Tibial artery (tissue), 4 donors: ENCODE data around the gene GHR.

Experiments
- DNase-seq, 2 donors: peaks; one replicate each; pipeline ENCODE4 v3.0.0-alpha.2; 2019
- H3K27ac ChIP-seq, 2 donors: fragments of 200-600 bp; sonication (generic) in 1 of 2; 1 replicate in 1 of 2; 2 replicates in 1 of 2; pipeline ENCODE4 v1.5.1; 2018 to 2019; ENCODE audit warnings: mild to moderate bottlenecking in 1 of 2
- H3K27me3 ChIP-seq, 2 donors: fragments of 200-600 bp; sonication (generic) in 1 of 2; one replicate each; pipeline versions ENCODE4 v1.5.1 to v1.6.0; 2016 to 2019
- H3K36me3 ChIP-seq, 3 donors: fragments of 200-600 bp; sonication (generic) in 2 of 3; one replicate each; pipeline ENCODE4 v1.5.1; 2016 to 2019; ENCODE audit warnings: mild to moderate bottlenecking in 2 of 3
- H3K4me1 ChIP-seq, 4 donors: fragments of 200-600 bp; sonication (generic) in 2 of 4; 1 replicate in 3 of 4; 2 replicates in 1 of 4; pipeline ENCODE4 v1.5.1; 2016 to 2019
- H3K4me3 ChIP-seq, 2 donors: fragments of 200-600 bp; sonication (generic) in 1 of 2; 1 replicate in 1 of 2; 2 replicates in 1 of 2; pipeline ENCODE4 v1.5.1; 2018 to 2019; ENCODE audit warnings: mild to moderate bottlenecking in 2 of 2
- H3K9me3 ChIP-seq, 3 donors: fragments of 200-600 bp; sonication (generic) in 1 of 3; one replicate each; pipeline ENCODE4 v1.5.1; 2016 to 2019
- intact Hi-C: fragments of 100-400 bp; cut with DNase I; formaldehyde crosslinking; loops from one replicate; pipeline ENCODE4 v1.15.0; 2023; ENCODE audit warnings: low total_unique reads
- TF ChIP-seq, protein P1 (sequence below), 2 experiments: fragments of 200-600 bp in 1 of 2; fragments of 450-650 bp in 1 of 2; IDR thresholded peaks; one replicate each; pipeline ENCODE4 v1.5.1; 2017 to 2019; ENCODE audit warnings: antibody characterized with exemption in 2 of 2, mild to moderate bottlenecking in 1 of 2, moderate library complexity in 1 of 2

Gene GHR

DNA sequence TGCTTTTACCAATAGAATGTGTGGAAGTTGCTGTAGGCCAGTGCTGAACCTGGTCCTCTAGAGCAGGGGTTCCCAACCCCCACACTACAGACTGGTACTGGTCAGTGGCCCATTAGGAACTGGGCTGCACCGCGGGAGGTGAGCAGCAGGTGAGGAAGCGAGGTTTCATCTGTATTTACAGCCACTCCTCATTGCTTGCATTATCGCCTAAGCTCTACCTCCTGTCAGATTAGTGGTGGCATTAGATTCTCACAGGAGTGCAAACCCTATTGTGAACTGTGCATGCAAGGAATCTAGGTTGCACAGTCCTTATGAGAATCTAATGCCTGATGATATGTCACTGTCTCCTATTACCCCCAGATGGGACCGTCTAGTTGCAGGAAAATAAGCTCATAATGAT lies 327.3 kb downstream of the GHR start:
- intact Hi-C loops, result no loop called here
- Histone ChIP-seq H3K36me3 (no peaks in the 10 kb centered on the region), H3K27me3 (no peaks in the 10 kb centered on the region), H3K9me3 (no peaks in the 10 kb centered on the region), H3K27ac (no peak overlapping the region), H3K4me1 (peaks cover 0 to 8% (median 0%) of the 10 kb centered on the region in 4 donors), H3K4me3 (no peak overlapping the region)
- no peak for DNase-seq
- TF ChIP-seq, protein P1, sequence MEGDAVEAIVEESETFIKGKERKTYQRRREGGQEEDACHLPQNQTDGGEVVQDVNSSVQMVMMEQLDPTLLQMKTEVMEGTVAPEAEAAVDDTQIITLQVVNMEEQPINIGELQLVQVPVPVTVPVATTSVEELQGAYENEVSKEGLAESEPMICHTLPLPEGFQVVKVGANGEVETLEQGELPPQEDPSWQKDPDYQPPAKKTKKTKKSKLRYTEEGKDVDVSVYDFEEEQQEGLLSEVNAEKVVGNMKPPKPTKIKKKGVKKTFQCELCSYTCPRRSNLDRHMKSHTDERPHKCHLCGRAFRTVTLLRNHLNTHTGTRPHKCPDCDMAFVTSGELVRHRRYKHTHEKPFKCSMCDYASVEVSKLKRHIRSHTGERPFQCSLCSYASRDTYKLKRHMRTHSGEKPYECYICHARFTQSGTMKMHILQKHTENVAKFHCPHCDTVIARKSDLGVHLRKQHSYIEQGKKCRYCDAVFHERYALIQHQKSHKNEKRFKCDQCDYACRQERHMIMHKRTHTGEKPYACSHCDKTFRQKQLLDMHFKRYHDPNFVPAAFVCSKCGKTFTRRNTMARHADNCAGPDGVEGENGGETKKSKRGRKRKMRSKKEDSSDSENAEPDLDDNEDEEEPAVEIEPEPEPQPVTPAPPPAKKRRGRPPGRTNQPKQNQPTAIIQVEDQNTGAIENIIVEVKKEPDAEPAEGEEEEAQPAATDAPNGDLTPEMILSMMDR (IDR thresholded peaks at IDR 0.05), result no peak

DNA sequence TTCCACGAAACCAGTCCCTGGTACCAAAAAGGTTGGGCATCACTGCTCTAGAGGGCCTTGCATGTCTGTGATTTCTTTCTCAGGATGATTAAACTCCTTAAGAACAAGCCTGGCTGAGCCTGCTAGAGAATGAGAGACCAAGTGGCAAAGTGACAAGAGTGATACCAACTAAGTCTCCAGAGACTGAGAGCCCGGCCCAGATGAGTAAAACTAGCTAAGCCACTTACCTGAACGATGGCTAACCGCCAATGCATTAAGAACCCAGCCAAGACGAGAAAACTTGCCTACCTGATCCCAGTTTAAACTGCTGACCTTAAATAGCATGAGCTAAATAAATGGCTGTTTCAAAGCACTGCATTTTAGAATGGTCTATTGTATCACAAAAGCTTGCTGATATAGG lies 327.8 kb downstream of the GHR start:
- TF ChIP-seq, protein P1 (IDR thresholded peaks at IDR 0.05), result no peak
- DNase-seq, result no peak
- H3K27me3 ChIP-seq, result no peaks in the 10 kb centered on the region
- no peak overlapping the region for H3K4me3 ChIP-seq
- intact Hi-C loops, result no loop called here
- H3K9me3 ChIP-seq, result no peaks in the 10 kb centered on the region
- H3K36me3 ChIP-seq, result no peaks in the 10 kb centered on the region
- H3K27ac ChIP-seq, result no peak overlapping the region
- H3K4me1 ChIP-seq, result peaks cover 0 to 8% (median 0%) of the 10 kb centered on the region in 4 donors

DNA sequence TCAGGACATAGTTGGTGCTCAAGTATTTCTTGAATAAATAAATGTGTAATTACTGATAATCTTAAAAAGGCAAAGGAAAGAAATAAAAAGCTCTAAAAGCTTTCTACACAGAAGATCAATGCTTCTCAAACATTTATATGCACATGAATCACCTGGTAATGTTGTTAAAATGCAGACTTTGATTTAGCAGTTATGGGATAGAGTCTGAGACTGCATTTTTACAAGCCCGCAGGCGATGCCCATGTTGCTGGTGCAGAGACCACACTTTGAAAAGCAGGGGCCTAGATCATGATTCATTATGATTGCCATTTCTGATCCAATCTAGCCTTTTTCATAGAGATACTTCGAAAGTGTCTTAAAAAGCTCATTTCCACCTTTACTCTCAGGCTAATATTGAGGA lies 329.9 kb downstream of the GHR start:
- TF ChIP-seq, protein P1 (IDR thresholded peaks at IDR 0.05), result no peak
- peaks cover 0 to 4% (median 2%) of the 10 kb centered on the region in 4 donors for H3K4me1 ChIP-seq
- H3K4me3 ChIP-seq, result no peak overlapping the region
- no peak overlapping the region for H3K27ac ChIP-seq
- DNase-seq, result no peak
- no peaks in the 10 kb centered on the region for H3K36me3 ChIP-seq
- intact Hi-C loops, result no loop called here
- no peaks in the 10 kb centered on the region for H3K9me3 ChIP-seq
- H3K27me3 ChIP-seq, result no peaks in the 10 kb centered on the region

DNA sequence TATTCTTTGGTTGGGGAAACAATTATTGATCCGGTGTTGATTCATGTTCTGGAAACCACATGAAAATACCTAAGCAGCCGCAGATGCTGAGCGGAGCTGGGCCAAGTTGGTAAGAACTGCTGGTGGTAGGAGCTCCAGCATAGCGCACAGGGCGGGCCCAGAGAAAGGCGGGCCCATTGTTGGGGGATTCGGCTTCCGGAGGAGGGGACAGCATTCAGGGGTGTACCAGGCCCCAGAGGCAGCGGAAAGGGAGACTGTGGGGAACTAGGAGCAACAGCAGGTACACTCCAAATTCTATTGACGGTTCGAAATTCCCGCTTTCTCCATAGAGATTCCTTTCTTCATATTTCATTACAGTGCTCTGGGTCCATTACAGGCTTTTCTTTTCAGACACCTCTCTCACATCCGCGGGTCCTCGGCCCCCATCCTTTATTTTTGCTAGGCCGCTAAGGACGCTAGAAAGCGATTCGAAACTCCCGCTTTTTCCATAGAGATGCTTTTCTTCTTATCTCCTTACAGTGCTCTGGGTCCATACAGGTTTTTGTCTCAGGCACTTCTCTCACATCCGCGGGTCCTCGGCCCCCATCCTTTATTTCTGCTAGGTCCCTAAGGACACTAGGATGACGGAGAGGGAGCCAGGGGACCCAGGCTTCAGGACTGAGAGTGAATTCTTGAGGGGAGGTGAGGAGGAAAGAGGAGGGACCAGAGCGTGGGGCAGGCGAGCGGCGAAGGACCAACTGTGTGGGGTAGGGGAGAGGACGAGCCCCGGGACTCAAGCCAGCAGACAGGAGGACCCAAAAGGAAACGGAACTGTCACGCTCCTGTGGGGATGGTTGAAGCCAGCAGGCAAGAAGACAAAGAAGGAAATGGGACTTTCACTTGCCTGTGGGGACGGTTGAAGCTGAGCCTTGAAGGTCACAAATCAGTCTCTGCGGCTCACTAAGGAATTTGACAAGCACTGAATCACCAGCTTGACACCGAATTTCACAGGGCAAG lies 333.7 kb downstream of the GHR start, which contains the start of gene CCDC152:
Gene CCDC152 (plus strand): TSS at position 213 of the 996 bp plus-strand sequence. CDS start 2,304 bp downstream, outside the sequence.
- DNase-seq, result no peak
- TF ChIP-seq, protein P1 (IDR thresholded peaks at IDR 0.05), result no peak
- Histone ChIP-seq H3K36me3 (no peaks in the 10 kb centered on the region), H3K9me3 (no peaks in the 10 kb centered on the region), H3K27me3 (no peaks in the 10 kb centered on the region), H3K4me3 (peak within 1 kb of the TSS; percentile 42 to 46), H3K27ac (no peak within 1 kb of the TSS), H3K4me1 (peaks cover 0 to 4% (median 2%) of the 10 kb centered on the region in 4 donors)
- intact Hi-C loops, result no loop called here

DNA sequence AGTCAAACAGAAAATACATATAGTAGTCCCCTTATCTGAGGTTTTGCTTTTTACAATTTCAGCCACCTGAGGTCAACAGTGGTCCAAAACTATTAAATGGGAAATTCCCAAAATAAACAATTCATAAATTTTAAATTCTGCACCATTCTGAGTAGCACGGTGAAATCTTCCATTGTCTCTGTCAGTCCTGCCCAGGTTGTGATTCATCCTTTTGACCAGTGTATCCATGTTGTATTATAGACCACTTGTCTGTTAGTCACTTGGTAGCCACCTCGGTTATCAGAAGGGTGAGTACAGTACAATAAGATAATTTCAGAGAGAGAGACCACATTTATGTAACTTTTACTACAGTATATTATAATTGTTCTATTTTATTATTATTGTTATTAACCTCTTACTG lies 336.2 kb downstream of the GHR start:
- no peak overlapping the region for H3K27ac ChIP-seq
- H3K4me3 ChIP-seq, result no peak overlapping the region
- no peak for DNase-seq
- H3K4me1 ChIP-seq, result peaks cover 0 to 4% (median 2%) of the 10 kb centered on the region in 4 donors
- TF ChIP-seq, protein P1 (IDR thresholded peaks at IDR 0.05), result no peak
- H3K36me3 ChIP-seq, result no peaks in the 10 kb centered on the region
- no peaks in the 10 kb centered on the region for H3K27me3 ChIP-seq
- H3K9me3 ChIP-seq, result no peaks in the 10 kb centered on the region
- intact Hi-C loops, result no loop called here
